Adrenal gland (tissue), 12 donors: ENCODE data around the gene COPZ2. TPM values are rescaled to one million over a fixed set of nuclear protein-coding genes. Genes with fewer than 3 reads are reported as not detected.

Experiments used
- DNase-seq, 7 donors: peaks; one replicate each; pipeline ENCODE4 v3.0.0-alpha.2; 2019 to 2020
- H3K27ac ChIP-seq, 5 donors: fragments of 200-600 bp; sonication (generic) in 4 of 5; 1 replicate in 3 of 5; 2 replicates in 2 of 5; pipeline versions ENCODE4 v1.5.1 to v1.8.0; 2016 to 2020; ENCODE audit warnings: mild to moderate bottlenecking in 1 of 5
- H3K27me3 ChIP-seq: fragments of 200-600 bp; 2 replicates; pipeline ENCODE4 v1.8.0; 2021
- H3K36me3 ChIP-seq, 2 donors: fragments of 200-600 bp; replicated peaks in 1 of 2; 1 replicate in 1 of 2; 2 replicates in 1 of 2; pipeline versions ENCODE4 v1.5.1 to v1.8.0; 2018 to 2022
- H3K4me1 ChIP-seq, 2 donors: fragments of 200-600 bp; replicated peaks in 1 of 2; 1 replicate in 1 of 2; 2 replicates in 1 of 2; pipeline versions ENCODE4 v1.5.1 to v1.8.0; 2018 to 2021
- H3K4me3 ChIP-seq, 4 donors: fragments of 200-600 bp; sonication (generic) in 3 of 4; one replicate each; pipeline ENCODE4 v1.5.1; 2016 to 2018
- H3K9me3 ChIP-seq, 3 donors: fragments of 200-600 bp; sonication (generic) in 1 of 3; replicated peaks in 1 of 3; 1 replicate in 2 of 3; 2 replicates in 1 of 3; pipeline versions ENCODE4 v1.5.1 to v1.8.0; 2016 to 2021
- POLR2A ChIP-seq, 2 donors: fragments of 450-650 bp; IDR thresholded peaks; one replicate each; pipeline ENCODE4 v1.6.1; 2017; ENCODE audit warnings: antibody characterized with exemption in 2 of 2, mild to moderate bottlenecking in 2 of 2, moderate library complexity in 1 of 2
- WGBS, 4 donors: extraction: QIAGEN DNeasy Blood & Tissue Kit in 2 of 4; methylation state at CpG; one replicate each; pipeline versions ENCODE4 v1.1.5 to v1.1.7; 2013 to 2017; 5-methylcytosine and 5-hydroxymethylcytosine counted together
- intact Hi-C, 2 donors: fragments of 100-400 bp; cut with DNase I; formaldehyde crosslinking; loops; one replicate each; pipeline versions ENCODE4 v1.14.1 to v1.15.0; 2022 to 2023
- polyA plus RNA-seq, 3 donors: library from polyadenylated mRNA; stranded (reverse); fragments of 200-250 nt in 2 of 3; fragments of 350-450 nt in 1 of 3; fragmentation: Illumina TruSeq in 1 of 3; extraction: RNeasy Lipid Tissue Mini Kit (QIAGEN cat#74804) in 1 of 3; gene quantifications; one replicate each; pipeline ENCODE4 v1.2.3, GENCODE V29; 2013 to 2014
- total RNA-seq, 9 donors: library from RNA; depleted of rRNA in 4 of 9; stranded (reverse); fragments of >200 nt in 4 of 9; fragments of 120-200 nt in 1 of 9; fragmentation: NEBNext Ultra II Directional in 1 of 9; extraction: Animal tissue kit (Norgen Biotek cat#: 25700) in 1 of 9; gene quantifications; one replicate each; pipeline versions ENCODE4 v1.1.0 to v1.2.4, GENCODE V29; 2013 to 2023
- TF ChIP-seq, protein P1 (sequence below), 6 experiments: fragments of 450-650 bp in 4 of 6; fragments of 200-600 bp in 2 of 6; sonication (generic) in 1 of 6; IDR thresholded peaks; 1 replicate in 5 of 6; 2 replicates in 1 of 6; pipeline versions ENCODE4 v1.5.1 to v1.8.0; 2016 to 2021; ENCODE audit warnings: antibody characterized with exemption in 6 of 6, mild to moderate bottlenecking in 2 of 6, moderate library complexity in 1 of 6
- donor health status: healthy with polysubstance abuse.
- donor health status: Bipolar disorder and iron deficiency.
- donor health status: DM: yes; HTN: yes; CAD: no.
- donor health status: DM: no; HTN: no; CAD: no.
- donor health status: DM: no; HTN: no; CAD: no.
- donor health status: DM: yes; HTN: yes; CAD: no.

COPZ2 gene
- total and polyA plus RNA-seq, 12 donors, result 16.3 to 60.1 (median 42.4) TPM

DNA sequence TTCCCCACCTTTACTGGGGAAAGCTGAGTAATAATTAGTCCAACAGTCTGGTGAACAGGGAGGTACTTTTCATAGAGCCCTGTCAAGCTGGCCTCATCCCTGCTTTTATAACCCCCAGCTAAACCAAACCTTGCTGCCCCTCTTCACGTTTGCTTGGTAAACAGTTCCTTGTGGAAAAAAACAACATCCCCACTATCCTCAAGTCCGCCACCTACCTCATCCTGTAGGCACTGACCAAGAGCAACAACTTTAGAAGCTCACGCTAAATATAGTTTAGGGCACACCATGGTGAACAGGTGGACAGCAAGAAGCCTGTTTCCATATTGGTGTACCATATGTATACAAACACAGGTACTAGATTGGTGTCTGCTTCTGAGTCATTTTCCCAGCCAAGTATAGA is 27.0 kb upstream of the COPZ2 start:
- DNase-seq, result no peak
- intact Hi-C loops, result no loop called here
- 77 to 92% (median 85%) methylated on average over 3 of the region's 3 CpGs for WGBS, 4 donors

DNA sequence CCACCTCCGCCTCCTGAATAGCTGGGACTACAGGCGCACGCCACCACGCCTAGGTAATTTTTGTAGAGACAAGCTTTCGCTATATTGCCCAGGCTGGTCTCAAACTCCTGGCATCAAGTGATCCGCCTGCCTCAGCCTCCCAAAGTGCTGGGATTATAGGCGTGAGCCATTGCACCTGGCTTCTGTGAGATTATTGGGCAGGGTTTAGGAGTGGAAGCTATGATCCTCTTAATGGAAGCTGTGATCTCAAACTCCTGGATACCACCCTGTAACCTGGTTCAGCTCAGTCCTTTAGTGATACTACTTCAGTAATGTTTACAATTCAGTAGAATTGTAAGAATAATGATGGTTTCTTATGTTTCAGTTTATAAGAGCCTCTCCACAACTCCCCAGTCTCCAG is 24.7 kb upstream of the COPZ2 start:
- TF ChIP-seq, protein P1, sequence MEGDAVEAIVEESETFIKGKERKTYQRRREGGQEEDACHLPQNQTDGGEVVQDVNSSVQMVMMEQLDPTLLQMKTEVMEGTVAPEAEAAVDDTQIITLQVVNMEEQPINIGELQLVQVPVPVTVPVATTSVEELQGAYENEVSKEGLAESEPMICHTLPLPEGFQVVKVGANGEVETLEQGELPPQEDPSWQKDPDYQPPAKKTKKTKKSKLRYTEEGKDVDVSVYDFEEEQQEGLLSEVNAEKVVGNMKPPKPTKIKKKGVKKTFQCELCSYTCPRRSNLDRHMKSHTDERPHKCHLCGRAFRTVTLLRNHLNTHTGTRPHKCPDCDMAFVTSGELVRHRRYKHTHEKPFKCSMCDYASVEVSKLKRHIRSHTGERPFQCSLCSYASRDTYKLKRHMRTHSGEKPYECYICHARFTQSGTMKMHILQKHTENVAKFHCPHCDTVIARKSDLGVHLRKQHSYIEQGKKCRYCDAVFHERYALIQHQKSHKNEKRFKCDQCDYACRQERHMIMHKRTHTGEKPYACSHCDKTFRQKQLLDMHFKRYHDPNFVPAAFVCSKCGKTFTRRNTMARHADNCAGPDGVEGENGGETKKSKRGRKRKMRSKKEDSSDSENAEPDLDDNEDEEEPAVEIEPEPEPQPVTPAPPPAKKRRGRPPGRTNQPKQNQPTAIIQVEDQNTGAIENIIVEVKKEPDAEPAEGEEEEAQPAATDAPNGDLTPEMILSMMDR (IDR thresholded peaks at IDR 0.05), result no peak
- Histone ChIP-seq H3K27ac (no peak overlapping the region), H3K27me3 (no peaks in the 10 kb centered on the region), H3K9me3 (no peaks in the 10 kb centered on the region), H3K36me3 (peaks cover 0 to 75% of the 10 kb centered on the region in 2 donors), H3K4me1 (peaks cover 27 to 37% of the 10 kb centered on the region in 2 donors), H3K4me3 (no peak overlapping the region)
- DNase-seq, result no peak
- intact Hi-C loops, result no loop called here
- 95 to 98% (median 97%) methylated on average over 7 of the region's 7 CpGs for WGBS, 4 donors

More for the DNA sequence above, 27.0 kb upstream of the COPZ2 start:
- H3K36me3 ChIP-seq, result peaks cover 0 to 63% of the 10 kb centered on the region in 2 donors
- peak overlapping the region; percentile 18 to 61 (median 41) for H3K27ac ChIP-seq
- TF ChIP-seq, protein P1 (IDR thresholded peaks at IDR 0.05), result no peak
- TF ChIP-seq POLR2A (IDR thresholded peaks at IDR 0.05), result no peak
- H3K27me3 ChIP-seq, result no peaks in the 10 kb centered on the region
- H3K4me1 ChIP-seq, result peaks cover 32 to 47% of the 10 kb centered on the region in 2 donors
- H3K9me3 ChIP-seq, result no peaks in the 10 kb centered on the region
- H3K4me3 ChIP-seq, result no peak overlapping the region

DNA sequence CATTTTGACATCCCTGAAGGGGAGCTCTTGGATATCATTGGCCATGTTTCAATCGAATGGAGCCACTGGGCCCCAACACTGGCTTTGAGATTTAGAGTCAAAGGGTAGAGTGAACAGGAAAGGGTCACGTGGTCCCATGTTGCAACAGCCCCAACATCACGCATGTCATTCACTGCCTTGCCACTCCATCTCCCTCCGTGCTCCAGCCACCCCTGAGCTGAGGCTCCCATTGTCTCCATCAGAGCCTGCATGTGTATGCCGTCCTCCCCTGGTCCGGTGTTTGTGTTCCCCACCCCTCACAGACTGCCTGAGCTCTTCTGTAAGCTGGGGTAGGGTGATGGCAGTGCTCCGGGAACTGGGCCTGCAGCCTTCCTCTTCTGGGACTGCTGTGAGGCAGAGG is 22.7 kb upstream of the COPZ2 start:
- intact Hi-C loops, result no loop called here
- DNase-seq, result peak in 2 of 7 donors; percentile 11 to 36
- H3K9me3 ChIP-seq, result no peaks in the 10 kb centered on the region
- H3K4me3 ChIP-seq, result no peak overlapping the region
- H3K27ac ChIP-seq, result peak overlapping the region in 2 of 5 donors; percentile 17 to 34
- H3K4me1 ChIP-seq, result peaks cover 15 to 38% of the 10 kb centered on the region in 2 donors
- H3K36me3 ChIP-seq, result peaks cover 0 to 84% of the 10 kb centered on the region in 2 donors
- no peak for TF ChIP-seq POLR2A (IDR thresholded peaks at IDR 0.05)
- TF ChIP-seq, protein P1 (IDR thresholded peaks at IDR 0.05), result no peak
- no peaks in the 10 kb centered on the region for H3K27me3 ChIP-seq
- WGBS, 4 donors, result 56 to 64% (median 58%) methylated on average over 5 to 7 of the region's 7 CpGs

DNA sequence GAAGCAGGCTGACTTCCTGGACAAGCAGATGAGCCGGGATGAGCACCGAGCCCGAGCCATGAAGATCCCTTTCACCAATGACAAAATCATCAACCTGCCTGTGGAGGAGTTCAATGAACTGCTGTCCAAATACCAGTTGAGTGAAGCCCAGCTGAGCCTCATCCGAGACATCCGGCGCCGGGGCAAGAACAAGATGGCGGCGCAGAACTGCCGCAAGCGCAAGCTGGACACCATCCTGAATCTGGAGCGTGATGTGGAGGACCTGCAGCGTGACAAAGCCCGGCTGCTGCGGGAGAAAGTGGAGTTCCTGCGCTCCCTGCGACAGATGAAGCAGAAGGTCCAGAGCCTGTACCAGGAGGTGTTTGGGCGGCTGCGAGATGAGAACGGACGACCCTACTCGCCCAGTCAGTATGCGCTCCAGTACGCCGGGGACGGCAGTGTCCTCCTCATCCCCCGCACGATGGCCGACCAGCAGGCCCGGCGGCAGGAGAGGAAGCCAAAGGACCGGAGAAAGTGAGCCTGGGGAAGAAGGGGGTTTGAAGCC is 21.6 kb upstream of the COPZ2 start:
- Histone ChIP-seq H3K4me1 (peaks cover 16 to 36% of the 10 kb centered on the region in 2 donors), H3K9me3 (no peaks in the 10 kb centered on the region), H3K4me3 (no peak overlapping the region), H3K36me3 (peaks cover 0 to 75% of the 10 kb centered on the region in 2 donors), H3K27ac (peak overlapping the region in 1 of 5 donors; percentile 34), H3K27me3 (no peaks in the 10 kb centered on the region)
- DNase-seq, result no peak
- 89 to 94% (median 91%) methylated on average over 28 to 32 of the region's 32 CpGs for WGBS, 4 donors
- intact Hi-C loops, result no loop called here
- TF ChIP-seq, protein P1 (IDR thresholded peaks at IDR 0.05), result no peak
- TF ChIP-seq POLR2A (IDR thresholded peaks at IDR 0.05), result no peak
